ENCODE data around the gene PHF12. TPM values are rescaled to one million over a fixed set of nuclear protein-coding genes. Genes with fewer than 3 reads are reported as not detected.

PHF12 gene
- total and polyA plus RNA-seq, 2 of the 13 experiments (the other 11 are each of a cell fraction or from before 2014, with no cell fraction given) = 9.8 to 17.1 TPM

DNA sequence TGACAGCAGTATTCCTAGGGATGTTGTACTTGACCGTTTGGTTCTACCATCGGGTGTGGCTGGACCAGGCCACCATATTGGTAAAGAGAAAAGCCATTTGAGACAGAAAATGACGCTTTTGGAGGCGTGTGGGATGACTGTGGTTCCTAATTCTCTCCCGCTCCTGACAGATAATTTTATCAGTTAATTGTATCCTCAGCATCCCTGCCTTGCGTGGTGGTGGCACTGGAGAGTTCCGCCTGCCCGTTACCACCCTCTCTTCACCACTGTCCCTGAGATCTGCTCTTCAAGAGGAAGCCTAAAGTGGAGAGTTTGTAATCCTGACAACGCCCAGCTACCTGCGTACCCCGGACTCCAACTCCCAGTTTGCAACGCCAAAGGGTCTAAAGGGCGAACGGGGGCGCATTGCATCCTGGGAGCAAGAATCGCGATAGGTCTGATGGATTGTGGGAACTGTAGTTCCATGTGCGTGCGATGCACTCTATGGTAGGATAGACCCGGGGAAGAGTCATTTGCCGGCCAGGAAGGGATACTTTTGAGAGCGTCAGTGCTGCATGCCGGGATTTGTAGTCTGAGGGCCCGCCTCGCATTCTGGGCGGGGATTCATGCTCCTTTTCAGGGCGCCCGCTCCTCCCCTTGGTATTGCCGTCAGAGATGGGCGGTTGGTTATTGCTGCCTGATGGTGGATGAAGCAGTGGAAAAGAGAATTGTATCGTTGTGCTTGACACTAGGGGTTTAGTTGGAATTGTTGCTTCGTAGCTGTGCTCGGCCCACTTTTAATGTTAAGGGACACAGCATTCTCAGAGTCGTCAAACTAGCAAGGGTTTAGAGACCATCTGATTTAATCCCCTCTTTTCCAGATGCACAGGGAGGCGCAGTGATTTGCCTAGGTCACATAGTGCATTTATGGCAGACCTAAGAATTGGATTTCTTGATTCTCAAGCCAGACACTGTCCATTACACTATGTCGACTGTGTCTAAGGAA is 965 bp upstream of the PHF12 start (continued):
- peak; percentile 26; the same call in 1 of the 2 replicates for TF ChIP-seq MED1 (CRISPR knock-in tag; IDR thresholded peaks at IDR 0.05)
- no peak for TF ChIP-seq REXO4 (CRISPR knock-in tag; IDR thresholded peaks at IDR 0.05; ENCODE audit: borderline replicate concordance)
- TF ChIP-seq REL (CRISPR knock-in tag; conservative IDR thresholded peaks at IDR 0.05) = no peak
- TF ChIP-seq ZFP36 (IDR thresholded peaks at IDR 0.05; ENCODE audit: borderline replicate concordance, low read depth, low read length, partially characterized antibody) = no peak
- TF ChIP-seq SMAD9 (CRISPR knock-in tag; IDR thresholded peaks at IDR 0.05) = no peak
- TF ChIP-seq, protein P1, sequence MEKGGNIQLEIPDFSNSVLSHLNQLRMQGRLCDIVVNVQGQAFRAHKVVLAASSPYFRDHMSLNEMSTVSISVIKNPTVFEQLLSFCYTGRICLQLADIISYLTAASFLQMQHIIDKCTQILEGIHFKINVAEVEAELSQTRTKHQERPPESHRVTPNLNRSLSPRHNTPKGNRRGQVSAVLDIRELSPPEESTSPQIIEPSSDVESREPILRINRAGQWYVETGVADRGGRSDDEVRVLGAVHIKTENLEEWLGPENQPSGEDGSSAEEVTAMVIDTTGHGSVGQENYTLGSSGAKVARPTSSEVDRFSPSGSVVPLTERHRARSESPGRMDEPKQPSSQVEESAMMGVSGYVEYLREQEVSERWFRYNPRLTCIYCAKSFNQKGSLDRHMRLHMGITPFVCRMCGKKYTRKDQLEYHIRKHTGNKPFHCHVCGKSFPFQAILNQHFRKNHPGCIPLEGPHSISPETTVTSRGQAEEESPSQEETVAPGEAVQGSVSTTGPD (CRISPR knock-in tag; IDR thresholded peaks at IDR 0.05) = no peak
- TF ChIP-seq AHR (CRISPR knock-in tag; IDR thresholded peaks at IDR 0.05) = 0 out of 2 replicates have a peak, but pooled peaks have one; percentile 23
- TF ChIP-seq MAF1 (CRISPR knock-in tag; IDR thresholded peaks at IDR 0.05; ENCODE audit: borderline replicate concordance) = no peak
- peak; percentile 67; the same call in 1 of the 2 replicates for TF ChIP-seq KDM2A (CRISPR knock-in tag; IDR thresholded peaks at IDR 0.05; ENCODE audit: borderline replicate concordance, low read depth)
- TF ChIP-seq, protein P2, sequence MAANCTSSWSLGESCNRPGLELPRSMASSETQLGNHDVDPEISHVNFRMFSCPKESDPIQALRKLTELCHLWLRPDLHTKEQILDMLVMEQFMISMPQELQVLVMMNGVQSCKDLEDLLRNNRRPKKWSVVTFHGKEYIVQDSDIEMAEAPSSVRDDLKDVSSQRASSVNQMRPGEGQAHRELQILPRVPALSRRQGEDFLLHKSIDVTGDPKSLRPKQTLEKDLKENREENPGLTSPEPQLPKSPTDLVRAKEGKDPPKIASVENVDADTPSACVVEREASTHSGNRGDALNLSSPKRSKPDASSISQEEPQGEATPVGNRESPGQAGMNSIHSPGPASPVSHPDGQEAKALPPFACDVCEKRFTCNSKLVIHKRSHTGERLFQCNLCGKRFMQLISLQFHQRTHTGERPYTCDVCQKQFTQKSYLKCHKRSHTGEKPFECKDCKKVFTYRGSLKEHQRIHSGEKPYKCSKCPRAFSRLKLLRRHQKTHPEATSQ (CRISPR knock-in tag; IDR thresholded peaks at IDR 0.05; ENCODE audit: borderline replicate concordance) = no peak
- no peak for TF ChIP-seq MAFK (conservative IDR thresholded peaks at IDR 0.05 in 1 of 2, IDR thresholded peaks at IDR 0.05 in 1 of 2; ENCODE audit: low read length in 2 of 2)
- TF ChIP-seq HIVEP1 (CRISPR knock-in tag; IDR thresholded peaks at IDR 0.05) = no peak
- TF ChIP-seq, protein P3, sequence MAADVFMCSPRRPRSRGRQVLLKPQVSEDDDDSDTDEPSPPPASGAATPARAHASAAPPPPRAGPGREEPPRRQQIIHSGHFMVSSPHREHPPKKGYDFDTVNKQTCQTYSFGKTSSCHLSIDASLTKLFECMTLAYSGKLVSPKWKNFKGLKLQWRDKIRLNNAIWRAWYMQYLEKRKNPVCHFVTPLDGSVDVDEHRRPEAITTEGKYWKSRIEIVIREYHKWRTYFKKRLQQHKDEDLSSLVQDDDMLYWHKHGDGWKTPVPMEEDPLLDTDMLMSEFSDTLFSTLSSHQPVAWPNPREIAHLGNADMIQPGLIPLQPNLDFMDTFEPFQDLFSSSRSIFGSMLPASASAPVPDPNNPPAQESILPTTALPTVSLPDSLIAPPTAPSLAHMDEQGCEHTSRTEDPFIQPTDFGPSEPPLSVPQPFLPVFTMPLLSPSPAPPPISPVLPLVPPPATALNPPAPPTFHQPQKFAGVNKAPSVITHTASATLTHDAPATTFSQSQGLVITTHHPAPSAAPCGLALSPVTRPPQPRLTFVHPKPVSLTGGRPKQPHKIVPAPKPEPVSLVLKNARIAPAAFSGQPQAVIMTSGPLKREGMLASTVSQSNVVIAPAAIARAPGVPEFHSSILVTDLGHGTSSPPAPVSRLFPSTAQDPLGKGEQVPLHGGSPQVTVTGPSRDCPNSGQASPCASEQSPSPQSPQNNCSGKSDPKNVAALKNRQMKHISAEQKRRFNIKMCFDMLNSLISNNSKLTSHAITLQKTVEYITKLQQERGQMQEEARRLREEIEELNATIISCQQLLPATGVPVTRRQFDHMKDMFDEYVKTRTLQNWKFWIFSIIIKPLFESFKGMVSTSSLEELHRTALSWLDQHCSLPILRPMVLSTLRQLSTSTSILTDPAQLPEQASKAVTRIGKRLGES (CRISPR knock-in tag; IDR thresholded peaks at IDR 0.05; ENCODE audit: borderline replicate concordance) = no peak
- TF ChIP-seq, protein P4, sequence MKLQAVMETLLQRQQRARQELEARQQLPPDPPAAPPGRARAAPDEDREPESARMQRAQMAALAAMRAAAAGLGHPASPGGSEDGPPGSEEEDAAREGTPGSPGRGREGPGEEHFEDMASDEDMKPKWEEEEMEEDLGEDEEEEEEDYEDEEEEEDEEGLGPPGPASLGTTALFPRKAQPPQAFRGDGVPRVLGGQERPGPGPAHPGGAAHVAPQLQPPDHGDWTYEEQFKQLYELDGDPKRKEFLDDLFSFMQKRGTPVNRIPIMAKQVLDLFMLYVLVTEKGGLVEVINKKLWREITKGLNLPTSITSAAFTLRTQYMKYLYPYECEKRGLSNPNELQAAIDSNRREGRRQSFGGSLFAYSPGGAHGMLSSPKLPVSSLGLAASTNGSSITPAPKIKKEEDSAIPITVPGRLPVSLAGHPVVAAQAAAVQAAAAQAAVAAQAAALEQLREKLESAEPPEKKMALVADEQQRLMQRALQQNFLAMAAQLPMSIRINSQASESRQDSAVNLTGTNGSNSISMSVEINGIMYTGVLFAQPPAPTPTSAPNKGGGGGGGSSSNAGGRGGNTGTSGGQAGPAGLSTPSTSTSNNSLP (IDR thresholded peaks at IDR 0.05; ENCODE audit: low read depth, low read length) = peak; percentile 31; the same call in 1 of the 2 replicates
- TF ChIP-seq ZNF557 (CRISPR knock-in tag; IDR thresholded peaks at IDR 0.05) = no peak
- TF ChIP-seq ELF4 (CRISPR knock-in tag; IDR thresholded peaks at IDR 0.05; ENCODE audit: borderline replicate concordance) = peak; percentile 70; the same call in 1 of the 2 replicates
- no peak for TF ChIP-seq RFX3 (CRISPR knock-in tag; IDR thresholded peaks at IDR 0.05)
- TF ChIP-seq ZNF331 (CRISPR knock-in tag; IDR thresholded peaks at IDR 0.05) = peak; percentile 67; the same call in 1 of the 2 replicates
- TF ChIP-seq, protein P5, sequence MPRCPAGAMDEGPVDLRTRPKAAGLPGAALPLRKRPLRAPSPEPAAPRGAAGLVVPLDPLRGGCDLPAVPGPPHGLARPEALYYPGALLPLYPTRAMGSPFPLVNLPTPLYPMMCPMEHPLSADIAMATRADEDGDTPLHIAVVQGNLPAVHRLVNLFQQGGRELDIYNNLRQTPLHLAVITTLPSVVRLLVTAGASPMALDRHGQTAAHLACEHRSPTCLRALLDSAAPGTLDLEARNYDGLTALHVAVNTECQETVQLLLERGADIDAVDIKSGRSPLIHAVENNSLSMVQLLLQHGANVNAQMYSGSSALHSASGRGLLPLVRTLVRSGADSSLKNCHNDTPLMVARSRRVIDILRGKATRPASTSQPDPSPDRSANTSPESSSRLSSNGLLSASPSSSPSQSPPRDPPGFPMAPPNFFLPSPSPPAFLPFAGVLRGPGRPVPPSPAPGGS (CRISPR knock-in tag; IDR thresholded peaks at IDR 0.05) = 0 out of 2 replicates have a peak, but pooled peaks have one; percentile 37
